GM12873 (cell line): ENCODE results near the gene VPS8.

Source experiments
- TF ChIP-seq, protein P1 (sequence below): IDR thresholded peaks from 2 replicates; pipeline ENCODE4 v1.5.1; 2012; ENCODE audit warnings: low read depth, mild to moderate bottlenecking, moderate library complexity, low read length, control low read depth; ENCODE audit not compliant: insufficient read depth; ENCODE audit errors: missing control alignments

VPS8 gene

DNA sequence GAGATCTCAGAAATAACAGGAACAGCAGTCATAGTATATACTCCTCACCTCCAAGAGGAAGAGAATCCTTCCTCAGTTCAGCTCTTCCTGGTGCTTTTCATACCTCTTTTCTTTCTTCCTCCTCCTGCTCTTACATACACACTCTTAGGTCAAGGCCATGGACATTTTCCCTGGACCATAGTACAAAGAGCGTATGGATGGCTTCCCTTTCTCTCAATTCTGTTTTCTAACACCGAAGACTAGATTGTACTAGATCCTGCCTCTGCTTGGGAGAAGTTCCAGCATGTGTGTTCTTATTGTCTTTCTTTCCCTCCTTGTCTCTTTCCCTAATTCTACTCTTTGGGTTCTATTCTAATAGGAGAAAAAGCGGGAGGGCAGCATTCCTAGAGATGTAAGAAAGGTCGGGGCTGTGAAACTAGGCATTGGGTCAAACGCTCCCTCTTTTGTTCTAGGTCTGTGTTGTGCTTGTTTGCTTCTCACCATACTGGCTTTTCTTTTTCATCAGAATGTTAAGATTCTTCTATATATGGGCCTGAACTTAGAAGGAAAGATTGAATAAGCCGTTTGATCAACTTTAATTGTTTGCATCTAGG is 77.4 kb downstream of the VPS8 start:
- TF ChIP-seq, protein P1, sequence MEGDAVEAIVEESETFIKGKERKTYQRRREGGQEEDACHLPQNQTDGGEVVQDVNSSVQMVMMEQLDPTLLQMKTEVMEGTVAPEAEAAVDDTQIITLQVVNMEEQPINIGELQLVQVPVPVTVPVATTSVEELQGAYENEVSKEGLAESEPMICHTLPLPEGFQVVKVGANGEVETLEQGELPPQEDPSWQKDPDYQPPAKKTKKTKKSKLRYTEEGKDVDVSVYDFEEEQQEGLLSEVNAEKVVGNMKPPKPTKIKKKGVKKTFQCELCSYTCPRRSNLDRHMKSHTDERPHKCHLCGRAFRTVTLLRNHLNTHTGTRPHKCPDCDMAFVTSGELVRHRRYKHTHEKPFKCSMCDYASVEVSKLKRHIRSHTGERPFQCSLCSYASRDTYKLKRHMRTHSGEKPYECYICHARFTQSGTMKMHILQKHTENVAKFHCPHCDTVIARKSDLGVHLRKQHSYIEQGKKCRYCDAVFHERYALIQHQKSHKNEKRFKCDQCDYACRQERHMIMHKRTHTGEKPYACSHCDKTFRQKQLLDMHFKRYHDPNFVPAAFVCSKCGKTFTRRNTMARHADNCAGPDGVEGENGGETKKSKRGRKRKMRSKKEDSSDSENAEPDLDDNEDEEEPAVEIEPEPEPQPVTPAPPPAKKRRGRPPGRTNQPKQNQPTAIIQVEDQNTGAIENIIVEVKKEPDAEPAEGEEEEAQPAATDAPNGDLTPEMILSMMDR: no peak

DNA sequence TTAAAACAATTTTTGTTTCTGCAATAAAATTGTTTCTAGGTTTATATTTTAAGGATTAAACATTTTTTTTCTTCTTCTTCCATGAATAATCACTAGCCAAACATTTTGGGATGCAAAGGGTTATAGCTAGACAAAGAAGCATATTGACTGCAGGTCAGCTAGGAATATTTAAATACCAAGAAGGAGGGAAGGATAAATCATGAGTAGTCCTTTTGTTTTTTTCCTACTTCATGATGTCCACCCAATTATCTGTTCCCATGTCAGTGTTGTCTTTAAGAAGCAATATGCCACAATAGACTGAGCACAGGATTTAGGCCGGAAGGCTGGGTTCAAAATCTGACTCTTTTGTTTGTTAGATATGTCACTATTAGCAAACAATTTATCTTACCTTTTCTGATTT is 82.1 kb downstream of the VPS8 start:
- TF ChIP-seq, protein P1: no peak

DNA sequence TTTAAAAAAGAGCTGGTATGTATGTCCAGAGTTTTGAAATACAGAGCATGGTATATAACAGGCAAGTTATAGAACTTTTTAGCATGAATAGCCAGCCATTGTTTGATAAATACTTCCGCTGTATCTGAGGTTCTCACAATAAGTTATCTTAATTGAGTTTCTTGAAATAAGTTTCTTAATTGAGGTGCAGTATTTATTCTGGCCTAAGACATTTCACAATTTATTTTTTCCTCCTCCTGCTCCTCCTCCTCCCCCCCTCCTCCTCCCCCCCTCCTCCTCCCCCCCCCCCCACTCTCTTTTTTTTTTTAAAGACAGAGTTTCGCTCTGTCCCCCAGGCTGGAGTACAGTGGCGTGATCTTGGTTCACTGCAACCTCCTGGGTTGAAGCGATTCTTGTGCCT is 83.4 kb downstream of the VPS8 start:
- TF ChIP-seq, protein P1: no peak

DNA sequence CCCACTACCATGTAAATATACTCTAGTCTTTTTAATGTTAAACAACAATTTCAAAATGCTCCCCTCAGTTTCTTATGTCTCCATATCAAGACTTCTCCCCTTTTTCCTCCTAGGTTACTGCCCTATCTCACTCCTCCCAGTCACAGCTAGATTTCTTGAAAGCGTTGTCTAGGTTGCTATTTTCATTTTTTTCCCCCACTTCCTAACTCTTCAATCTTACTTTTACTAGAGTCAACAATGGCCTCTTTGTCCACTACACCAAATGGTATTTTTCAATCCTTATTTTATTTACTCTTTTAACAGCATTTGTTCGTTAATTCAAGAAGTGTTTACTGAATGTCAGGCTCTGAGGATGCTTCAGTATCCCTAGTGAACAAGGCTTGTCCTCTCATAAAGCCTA is 84.4 kb downstream of the VPS8 start:
- TF ChIP-seq, protein P1: no peak

DNA sequence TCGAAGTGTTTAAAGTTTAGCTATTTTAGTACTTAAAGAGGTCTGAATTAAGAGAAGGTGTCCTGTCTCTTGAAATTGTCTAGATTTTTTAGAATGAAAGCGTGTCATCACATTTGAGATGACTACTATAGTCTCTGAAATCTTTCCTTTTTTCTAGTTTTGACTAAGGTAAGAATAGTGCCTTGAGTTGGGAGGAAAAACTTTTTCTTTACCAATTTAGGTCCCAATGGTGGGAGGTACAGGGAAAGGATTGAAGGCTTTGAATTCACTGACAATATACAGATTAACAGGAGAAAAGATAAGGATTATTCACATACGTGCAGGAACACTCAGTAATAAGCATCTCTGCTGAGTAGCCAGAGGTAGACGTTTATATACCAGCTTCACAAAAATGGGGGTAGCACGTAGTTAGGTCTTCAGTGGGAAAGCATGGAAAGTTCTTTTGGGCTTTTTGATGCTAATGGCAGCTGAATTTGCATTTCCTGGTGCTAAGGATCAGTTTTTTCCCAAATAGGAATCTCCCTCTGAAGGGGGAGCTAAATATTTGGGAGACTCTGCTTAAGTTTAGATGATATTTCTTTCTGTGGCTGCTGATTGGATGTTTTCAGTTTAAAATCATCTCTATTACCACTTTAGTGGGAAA is 88.1 kb downstream of the VPS8 start:
- TF ChIP-seq, protein P1: no peak

DNA sequence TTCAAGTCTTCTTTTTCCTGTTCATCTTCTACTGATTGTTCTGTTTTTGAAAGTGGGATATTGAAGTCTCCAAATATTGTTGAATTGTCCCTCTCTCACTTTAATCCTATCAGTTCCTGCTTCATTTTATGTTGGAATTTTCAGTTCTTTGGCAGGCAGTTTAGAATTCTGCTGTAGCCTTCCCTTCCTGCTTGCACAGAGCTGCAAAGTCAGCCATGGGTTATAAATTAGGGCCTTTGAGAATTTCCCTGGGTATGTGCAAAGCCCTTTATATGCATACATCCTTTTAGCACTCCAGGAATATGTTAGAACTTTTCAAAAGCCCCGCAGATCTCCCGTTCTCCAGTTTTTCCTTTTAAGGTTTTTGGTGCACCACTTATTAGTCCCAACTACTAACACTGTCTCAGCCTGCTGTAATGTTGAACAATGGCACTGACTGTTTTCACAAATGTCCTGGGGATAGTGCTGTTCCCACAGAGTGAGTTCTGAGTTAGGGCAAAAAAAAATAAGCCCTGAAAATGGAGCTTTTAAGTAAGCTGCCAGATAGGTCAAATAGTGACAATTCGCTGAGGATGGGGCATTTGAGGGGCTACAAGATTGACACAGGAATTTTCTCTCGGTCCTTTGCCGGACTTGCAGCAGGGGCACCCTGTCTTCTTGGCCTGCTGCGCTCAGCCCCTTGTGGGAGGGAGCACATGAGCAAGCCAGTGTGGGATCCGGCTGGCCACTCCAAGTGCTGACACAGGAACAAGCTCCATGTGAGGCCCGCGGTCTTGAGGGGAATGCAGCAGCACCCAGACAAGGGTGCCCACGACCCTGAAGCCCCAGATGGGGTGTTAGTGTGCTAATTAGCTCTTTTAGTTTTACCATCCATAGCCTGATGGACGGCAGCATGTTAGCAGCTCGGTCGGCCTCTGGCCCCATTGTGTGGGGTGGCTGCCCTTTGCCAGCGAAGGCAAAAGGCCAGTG is 96.0 kb downstream of the VPS8 start:
- TF ChIP-seq, protein P1: no peak

DNA sequence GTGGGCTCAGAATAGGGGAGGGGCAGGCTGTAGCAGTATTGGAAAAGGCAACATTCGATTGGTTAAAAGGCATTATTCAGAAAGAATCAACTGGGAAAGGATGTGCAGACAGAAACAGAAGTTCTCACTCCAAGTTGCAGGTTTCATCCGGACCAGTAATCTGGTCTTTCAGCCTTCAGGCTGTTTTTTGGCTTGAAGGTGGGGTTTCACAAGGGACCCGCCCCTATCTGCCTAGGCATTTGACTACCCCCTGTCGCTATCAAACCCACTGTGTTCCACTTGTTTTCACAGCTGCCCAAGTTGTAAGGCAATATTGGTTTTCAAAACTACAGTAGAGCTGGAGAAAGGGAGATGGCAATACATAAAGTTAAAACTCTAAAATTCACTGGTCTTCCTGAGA is 96.9 kb downstream of the VPS8 start:
- TF ChIP-seq, protein P1: no peak
